ENCODE results near the gene ACSF3. TPM values are rescaled to one million over a fixed set of nuclear protein-coding genes. Genes with fewer than 3 reads are reported as not detected.
"Not testable (repeated sequence)": the region's sequence is repeated elsewhere in the genome, so short reads cannot be mapped to it uniquely, and the experiment has no call there.

The ACSF3 gene
- total RNA-seq, 3 donors from 2014 or later: 20.8 to 42.3 (median 40.4) TPM

DNA sequence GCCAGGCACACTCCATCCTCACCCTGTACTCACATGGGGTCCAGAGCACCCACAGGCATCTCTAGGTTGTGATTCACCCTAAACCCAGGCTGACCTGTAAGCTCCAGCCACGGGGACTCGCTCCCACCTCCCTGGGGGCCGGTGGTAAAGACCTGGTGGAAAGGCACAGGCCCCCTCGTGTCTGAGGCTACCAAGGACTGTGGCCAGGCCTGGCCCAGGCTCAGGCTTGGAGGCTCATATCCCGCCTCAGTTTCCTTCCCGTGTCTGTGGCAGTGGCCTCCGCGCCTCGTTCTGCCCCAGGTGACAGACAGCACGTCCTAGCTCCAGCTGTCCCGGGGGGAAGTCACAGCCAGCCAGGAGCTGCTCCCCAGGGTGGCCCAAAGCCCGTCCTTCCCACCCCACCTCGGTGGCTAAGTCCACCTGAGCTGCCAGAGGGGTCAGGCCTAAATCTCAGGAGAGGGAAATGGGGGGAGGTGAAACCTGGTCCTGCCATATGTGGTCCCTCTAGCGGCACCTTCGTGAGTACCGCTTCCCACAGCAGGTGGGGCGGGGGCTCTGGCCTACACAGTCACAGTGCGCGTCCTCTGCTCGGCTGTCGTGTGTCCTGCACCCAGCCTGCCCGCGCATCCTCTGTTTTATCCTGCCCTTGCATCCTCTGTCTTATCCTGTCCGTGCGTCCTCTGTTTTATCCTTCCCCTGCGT, 90.5 kb downstream of the ACSF3 start:
- intact Hi-C loops (cut with DNase I; ENCODE audit: low total_unique reads): no loop called here
- H3K9me3 ChIP-seq: no peaks in the 10 kb centered on the region
- TF ChIP-seq POLR2A (IDR thresholded peaks at IDR 0.05) (no peak), POLR2AphosphoS5 (IDR thresholded peaks at IDR 0.05) (no peak)
- TF ChIP-seq, protein P1, sequence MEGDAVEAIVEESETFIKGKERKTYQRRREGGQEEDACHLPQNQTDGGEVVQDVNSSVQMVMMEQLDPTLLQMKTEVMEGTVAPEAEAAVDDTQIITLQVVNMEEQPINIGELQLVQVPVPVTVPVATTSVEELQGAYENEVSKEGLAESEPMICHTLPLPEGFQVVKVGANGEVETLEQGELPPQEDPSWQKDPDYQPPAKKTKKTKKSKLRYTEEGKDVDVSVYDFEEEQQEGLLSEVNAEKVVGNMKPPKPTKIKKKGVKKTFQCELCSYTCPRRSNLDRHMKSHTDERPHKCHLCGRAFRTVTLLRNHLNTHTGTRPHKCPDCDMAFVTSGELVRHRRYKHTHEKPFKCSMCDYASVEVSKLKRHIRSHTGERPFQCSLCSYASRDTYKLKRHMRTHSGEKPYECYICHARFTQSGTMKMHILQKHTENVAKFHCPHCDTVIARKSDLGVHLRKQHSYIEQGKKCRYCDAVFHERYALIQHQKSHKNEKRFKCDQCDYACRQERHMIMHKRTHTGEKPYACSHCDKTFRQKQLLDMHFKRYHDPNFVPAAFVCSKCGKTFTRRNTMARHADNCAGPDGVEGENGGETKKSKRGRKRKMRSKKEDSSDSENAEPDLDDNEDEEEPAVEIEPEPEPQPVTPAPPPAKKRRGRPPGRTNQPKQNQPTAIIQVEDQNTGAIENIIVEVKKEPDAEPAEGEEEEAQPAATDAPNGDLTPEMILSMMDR (IDR thresholded peaks at IDR 0.05): no peak
- no peak for DNase-seq (ENCODE audit: low spot score in 2 of 2)
- H3K4me3 ChIP-seq: no peak overlapping the region
- H3K4me1 ChIP-seq: no peaks in the 10 kb centered on the region
- H3K27me3 ChIP-seq: peaks cover 3 to 9% of the 10 kb centered on the region in 2 donors
- no peaks in the 10 kb centered on the region for H3K36me3 ChIP-seq
- H3K27ac ChIP-seq: no peak overlapping the region

DNA sequence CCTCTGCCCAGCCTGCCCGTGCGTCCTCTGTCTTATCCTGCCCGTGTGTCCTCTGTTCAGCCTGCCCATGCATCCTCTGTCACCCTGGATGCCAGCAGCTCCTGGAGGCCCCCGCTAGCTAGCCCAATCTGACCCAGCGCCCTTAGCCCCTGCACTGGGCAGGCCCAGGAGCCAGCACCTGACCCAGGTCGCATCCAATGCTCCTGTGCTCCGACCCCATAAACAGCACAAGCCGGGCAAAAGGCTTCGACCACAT, 91.0 kb downstream of the ACSF3 start:
- Histone ChIP-seq H3K4me1 (no peaks in the 10 kb centered on the region), H3K27ac (no peak overlapping the region), H3K4me3 (no peak overlapping the region), H3K9me3 (no peaks in the 10 kb centered on the region), H3K27me3 (peaks cover 3 to 6% of the 10 kb centered on the region in 2 donors), H3K36me3 (no peaks in the 10 kb centered on the region)
- no peak for DNase-seq (ENCODE audit: low spot score in 2 of 2)
- intact Hi-C loops (cut with DNase I; ENCODE audit: low total_unique reads): no loop called here
- no peak for TF ChIP-seq POLR2AphosphoS5 (IDR thresholded peaks at IDR 0.05)
- TF ChIP-seq, protein P1 (IDR thresholded peaks at IDR 0.05): no peak
- TF ChIP-seq POLR2A (IDR thresholded peaks at IDR 0.05): no peak

- no peak for DNase-seq (ENCODE audit: low spot score in 2 of 2)
- Histone ChIP-seq H3K27me3 (peaks cover 2 to 3% of the 10 kb centered on the region in 2 donors), H3K36me3 (no peaks in the 10 kb centered on the region), H3K9me3 (no peaks in the 10 kb centered on the region), H3K4me1 (no peaks in the 10 kb centered on the region), H3K4me3 (no peak overlapping the region), H3K27ac (no peak overlapping the region)
- TF ChIP-seq POLR2A (IDR thresholded peaks at IDR 0.05) (no peak), POLR2AphosphoS5 (IDR thresholded peaks at IDR 0.05) (no peak)
- TF ChIP-seq, protein P1 (IDR thresholded peaks at IDR 0.05): no peak
- intact Hi-C loops (cut with DNase I; ENCODE audit: low total_unique reads): no loop called here
These were observed 91.5 kb downstream of the ACSF3 start for GRCh38 chr16:89184933-89185794.

DNA sequence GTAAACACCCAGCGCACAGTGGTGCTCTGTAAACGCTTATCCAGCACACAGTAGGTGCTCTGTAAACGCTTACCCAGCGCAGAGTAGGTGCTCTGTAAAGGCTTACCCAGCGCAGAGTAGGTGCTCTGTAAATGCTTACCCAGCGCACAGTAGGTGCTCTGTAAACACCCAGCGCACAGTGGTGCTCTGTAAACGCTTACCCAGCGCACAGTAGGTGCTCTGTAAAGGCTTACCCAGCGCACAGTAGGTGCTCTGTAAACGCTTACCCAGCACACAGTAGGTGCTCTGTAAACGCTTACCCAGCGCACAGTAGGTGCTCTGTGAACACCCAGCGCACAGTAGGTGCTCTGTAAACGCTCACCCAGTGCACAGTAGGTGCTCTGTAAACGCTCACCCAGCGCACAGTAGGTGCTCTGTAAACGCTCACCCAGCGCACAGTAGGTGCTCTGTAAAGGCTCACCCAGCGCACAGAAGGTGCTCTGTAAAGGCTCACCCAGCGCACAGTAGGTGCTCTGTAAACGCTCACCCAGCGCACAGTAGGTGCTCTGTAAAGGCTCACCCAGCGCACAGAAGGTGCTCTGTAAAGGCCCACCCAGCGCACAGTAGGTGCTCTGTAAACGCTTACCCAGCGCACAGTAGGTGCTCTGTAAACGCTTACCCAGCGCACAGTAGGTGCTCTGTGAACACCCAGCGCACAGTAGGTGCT, 92.4 kb downstream of the ACSF3 start:
- H3K4me3 ChIP-seq; H3K9me3 ChIP-seq; intact Hi-C loops (cut with DNase I; ENCODE audit: low total_unique reads); H3K36me3 ChIP-seq; DNase-seq (ENCODE audit: low spot score in 2 of 2); H3K4me1 ChIP-seq; H3K27me3 ChIP-seq; H3K27ac ChIP-seq: not testable (repeated sequence)

- H3K36me3 ChIP-seq; H3K27ac ChIP-seq; H3K9me3 ChIP-seq; H3K4me3 ChIP-seq; intact Hi-C loops (cut with DNase I; ENCODE audit: low total_unique reads); H3K27me3 ChIP-seq; H3K4me1 ChIP-seq; DNase-seq (ENCODE audit: low spot score in 2 of 2): not testable (repeated sequence)
These were observed 93.0 kb downstream of the ACSF3 start for GRCh38 chr16:89186593-89187031.

Data from breast epithelium (tissue), 4 donors.